Adrenal gland (tissue), 12 donors: Measurements from ENCODE around the gene SIAH3. TPM values are rescaled to one million over a fixed set of nuclear protein-coding genes. Genes with fewer than 3 reads are reported as not detected.

Source experiments
- DNase-seq, 7 donors: peaks; one replicate each; pipeline ENCODE4 v3.0.0-alpha.2; 2019 to 2020
- H3K27ac ChIP-seq, 5 donors: fragments of 200-600 bp; sonication (generic) in 4 of 5; 1 replicate in 3 of 5; 2 replicates in 2 of 5; pipeline versions ENCODE4 v1.5.1 to v1.8.0; 2016 to 2020; ENCODE audit warnings: mild to moderate bottlenecking in 1 of 5
- H3K27me3 ChIP-seq: fragments of 200-600 bp; 2 replicates; pipeline ENCODE4 v1.8.0; 2021
- H3K36me3 ChIP-seq, 2 donors: fragments of 200-600 bp; replicated peaks in 1 of 2; 1 replicate in 1 of 2; 2 replicates in 1 of 2; pipeline versions ENCODE4 v1.5.1 to v1.8.0; 2018 to 2022
- H3K4me1 ChIP-seq, 2 donors: fragments of 200-600 bp; replicated peaks in 1 of 2; 1 replicate in 1 of 2; 2 replicates in 1 of 2; pipeline versions ENCODE4 v1.5.1 to v1.8.0; 2018 to 2021
- H3K4me3 ChIP-seq, 4 donors: fragments of 200-600 bp; sonication (generic) in 3 of 4; one replicate each; pipeline ENCODE4 v1.5.1; 2016 to 2018
- H3K9me3 ChIP-seq, 3 donors: fragments of 200-600 bp; sonication (generic) in 1 of 3; replicated peaks in 1 of 3; 1 replicate in 2 of 3; 2 replicates in 1 of 3; pipeline versions ENCODE4 v1.5.1 to v1.8.0; 2016 to 2021
- POLR2A ChIP-seq, 2 donors: fragments of 450-650 bp; IDR thresholded peaks; one replicate each; pipeline ENCODE4 v1.6.1; 2017; ENCODE audit warnings: antibody characterized with exemption in 2 of 2, mild to moderate bottlenecking in 2 of 2, moderate library complexity in 1 of 2
- WGBS, 4 donors: extraction: QIAGEN DNeasy Blood & Tissue Kit in 2 of 4; methylation state at CpG; one replicate each; pipeline versions ENCODE4 v1.1.5 to v1.1.7; 2013 to 2017; 5-methylcytosine and 5-hydroxymethylcytosine counted together
- intact Hi-C, 2 donors: fragments of 100-400 bp; cut with DNase I; formaldehyde crosslinking; loops; one replicate each; pipeline versions ENCODE4 v1.14.1 to v1.15.0; 2022 to 2023
- polyA plus RNA-seq, 3 donors: library from polyadenylated mRNA; stranded (reverse); fragments of 200-250 nt in 2 of 3; fragments of 350-450 nt in 1 of 3; fragmentation: Illumina TruSeq in 1 of 3; extraction: RNeasy Lipid Tissue Mini Kit (QIAGEN cat#74804) in 1 of 3; gene quantifications; one replicate each; pipeline ENCODE4 v1.2.3, GENCODE V29; 2013 to 2014
- small RNA-seq, 2 donors: library from RNA; depleted of rRNA; stranded (forward); fragments of <200 nt; gene quantifications; one replicate each; pipeline ENCODE3, GENCODE V24; 2016
- total RNA-seq, 9 donors: library from RNA; depleted of rRNA in 4 of 9; stranded (reverse); fragments of >200 nt in 4 of 9; fragments of 120-200 nt in 1 of 9; fragmentation: NEBNext Ultra II Directional in 1 of 9; extraction: Animal tissue kit (Norgen Biotek cat#: 25700) in 1 of 9; gene quantifications; one replicate each; pipeline versions ENCODE4 v1.1.0 to v1.2.4, GENCODE V29; 2013 to 2023
- TF ChIP-seq, protein P1 (sequence below), 6 experiments: fragments of 450-650 bp in 4 of 6; fragments of 200-600 bp in 2 of 6; sonication (generic) in 1 of 6; IDR thresholded peaks; 1 replicate in 5 of 6; 2 replicates in 1 of 6; pipeline versions ENCODE4 v1.5.1 to v1.8.0; 2016 to 2021; ENCODE audit warnings: antibody characterized with exemption in 6 of 6, mild to moderate bottlenecking in 2 of 6, moderate library complexity in 1 of 6
- donor health status: healthy with polysubstance abuse.
- donor health status: Bipolar disorder and iron deficiency.
- donor health status: DM: yes; HTN: yes; CAD: no.
- donor health status: DM: no; HTN: no; CAD: no.
- donor health status: DM: no; HTN: no; CAD: no.
- donor health status: DM: yes; HTN: yes; CAD: no.

Gene SIAH3
- total and polyA plus RNA-seq, 12 donors, result 0.03 to 0.64 (median 0.24) TPM

DNA sequence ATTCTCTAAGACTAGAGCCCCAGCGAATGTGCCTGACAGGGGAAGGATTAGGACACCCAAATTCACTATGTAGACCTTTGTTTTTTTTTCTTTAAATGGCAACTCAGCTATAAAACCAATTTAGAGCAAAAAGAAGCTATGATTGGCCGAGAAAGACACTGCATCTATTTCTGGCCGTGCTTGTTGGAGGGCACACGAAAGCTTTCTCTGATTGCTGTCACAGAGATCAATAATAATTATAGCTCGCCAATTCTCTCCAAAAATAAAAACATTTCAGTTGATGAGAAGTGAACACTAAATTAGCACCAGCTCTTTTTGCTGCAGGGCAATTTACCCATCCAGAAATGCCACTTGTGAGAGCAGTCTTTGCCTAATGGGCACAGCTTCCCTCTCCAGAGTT, 118.2 kb downstream of the SIAH3 start:
- intact Hi-C loops, result no loop called here
- Histone ChIP-seq H3K9me3 (no peaks in the 10 kb centered on the region), H3K27ac (no peak overlapping the region), H3K4me1 (no peaks in the 10 kb centered on the region), H3K36me3 (no peaks in the 10 kb centered on the region), H3K4me3 (no peak overlapping the region), H3K27me3 (no peaks in the 10 kb centered on the region)
- TF ChIP-seq POLR2A (IDR thresholded peaks at IDR 0.05), result no peak
- TF ChIP-seq, protein P1, sequence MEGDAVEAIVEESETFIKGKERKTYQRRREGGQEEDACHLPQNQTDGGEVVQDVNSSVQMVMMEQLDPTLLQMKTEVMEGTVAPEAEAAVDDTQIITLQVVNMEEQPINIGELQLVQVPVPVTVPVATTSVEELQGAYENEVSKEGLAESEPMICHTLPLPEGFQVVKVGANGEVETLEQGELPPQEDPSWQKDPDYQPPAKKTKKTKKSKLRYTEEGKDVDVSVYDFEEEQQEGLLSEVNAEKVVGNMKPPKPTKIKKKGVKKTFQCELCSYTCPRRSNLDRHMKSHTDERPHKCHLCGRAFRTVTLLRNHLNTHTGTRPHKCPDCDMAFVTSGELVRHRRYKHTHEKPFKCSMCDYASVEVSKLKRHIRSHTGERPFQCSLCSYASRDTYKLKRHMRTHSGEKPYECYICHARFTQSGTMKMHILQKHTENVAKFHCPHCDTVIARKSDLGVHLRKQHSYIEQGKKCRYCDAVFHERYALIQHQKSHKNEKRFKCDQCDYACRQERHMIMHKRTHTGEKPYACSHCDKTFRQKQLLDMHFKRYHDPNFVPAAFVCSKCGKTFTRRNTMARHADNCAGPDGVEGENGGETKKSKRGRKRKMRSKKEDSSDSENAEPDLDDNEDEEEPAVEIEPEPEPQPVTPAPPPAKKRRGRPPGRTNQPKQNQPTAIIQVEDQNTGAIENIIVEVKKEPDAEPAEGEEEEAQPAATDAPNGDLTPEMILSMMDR (IDR thresholded peaks at IDR 0.05), result no peak
- 67 to 83% (median 76%) methylated on average over 5 of the region's 5 CpGs for whole genome bisulfite sequencing, 4 donors
- DNase-seq, result no peak

DNA sequence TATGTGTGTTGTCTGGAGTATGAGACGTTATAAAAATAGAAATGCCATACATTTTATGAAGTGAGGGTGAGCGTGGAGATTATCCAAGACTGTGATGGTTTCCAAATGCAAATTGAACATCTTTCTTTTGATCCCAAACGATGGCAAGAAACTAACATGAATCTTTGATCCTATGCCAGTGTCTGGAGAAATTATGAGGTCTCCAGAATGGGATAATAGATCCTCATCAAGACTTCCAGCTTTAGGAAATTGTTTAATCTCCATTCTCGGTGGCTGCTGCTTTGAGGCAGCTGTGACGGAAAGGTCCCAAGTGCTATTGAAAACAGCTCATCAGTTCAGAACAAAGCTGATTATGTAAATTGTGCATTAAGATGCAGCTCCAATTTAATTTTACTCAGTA, 118.6 kb downstream of the SIAH3 start:
- DNase-seq, result no peak
- Histone ChIP-seq H3K27ac (no peak overlapping the region), H3K4me1 (no peaks in the 10 kb centered on the region), H3K9me3 (no peaks in the 10 kb centered on the region), H3K27me3 (no peaks in the 10 kb centered on the region), H3K36me3 (no peaks in the 10 kb centered on the region), H3K4me3 (no peak overlapping the region)
- TF ChIP-seq, protein P1 (IDR thresholded peaks at IDR 0.05), result no peak
- no peak for TF ChIP-seq POLR2A (IDR thresholded peaks at IDR 0.05)
- intact Hi-C loops, result no loop called here
- WGBS, 4 donors, result 47 to 62% (median 56%) methylated on average over 5 of the region's 5 CpGs

DNA sequence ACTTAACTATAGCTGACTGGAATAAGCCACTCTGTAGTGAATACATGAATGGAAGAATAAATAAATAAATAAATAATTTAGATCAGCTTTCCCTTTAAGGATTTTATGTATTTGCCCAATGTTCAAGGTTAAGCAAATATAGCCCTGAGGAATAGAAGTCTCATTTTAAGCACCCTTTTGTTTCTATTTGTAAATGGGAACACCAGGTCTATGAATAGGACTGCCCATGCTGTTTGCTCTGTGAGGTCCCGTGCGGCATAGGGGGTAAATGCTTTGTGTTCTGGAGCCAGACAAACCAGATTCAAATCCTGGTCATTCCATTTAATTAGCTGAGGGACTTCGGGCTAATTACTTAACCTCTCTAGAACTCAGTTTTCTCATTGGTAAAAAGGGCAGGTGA, 120.1 kb downstream of the SIAH3 start:
- 84 to 91% (median 88%) methylated on average over 3 of the region's 3 CpGs for WGBS, 4 donors
- intact Hi-C loops, result no loop called here
- TF ChIP-seq, protein P1 (IDR thresholded peaks at IDR 0.05), result no peak
- no peak for TF ChIP-seq POLR2A (IDR thresholded peaks at IDR 0.05)

DNA sequence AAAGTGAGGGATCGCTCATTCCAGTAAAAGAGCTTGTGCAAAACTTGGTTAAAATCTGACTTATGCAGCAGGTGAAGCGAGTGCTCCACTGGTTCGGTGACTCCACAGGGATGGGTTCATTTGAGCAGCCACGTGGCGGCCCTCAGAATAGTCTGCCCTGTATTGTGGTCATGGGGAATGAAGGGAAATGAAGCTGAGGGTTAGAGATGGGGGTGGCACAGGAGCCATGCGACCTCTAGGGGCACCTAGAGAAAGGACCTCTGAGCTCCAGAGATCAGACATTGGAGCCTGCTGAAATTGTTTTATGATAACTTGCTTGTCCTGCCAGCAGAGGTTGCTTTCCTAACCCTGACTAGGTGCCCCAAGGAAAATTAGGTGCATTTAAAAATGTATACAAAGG, 122.8 kb downstream of the SIAH3 start:
- Histone ChIP-seq H3K36me3 (no peaks in the 10 kb centered on the region), H3K9me3 (no peaks in the 10 kb centered on the region), H3K27ac (no peak overlapping the region), H3K4me3 (no peak overlapping the region), H3K27me3 (no peaks in the 10 kb centered on the region), H3K4me1 (no peaks in the 10 kb centered on the region)
- no peak for DNase-seq
- intact Hi-C loops, result no loop called here
- TF ChIP-seq, protein P1 (IDR thresholded peaks at IDR 0.05), result no peak
- TF ChIP-seq POLR2A (IDR thresholded peaks at IDR 0.05), result no peak
- 70 to 86% (median 75%) methylated on average over 6 of the region's 6 CpGs for WGBS, 4 donors

More for the DNA sequence above, 120.1 kb downstream of the SIAH3 start:
- no peaks in the 10 kb centered on the region for H3K36me3 ChIP-seq
- H3K27me3 ChIP-seq, result no peaks in the 10 kb centered on the region
- H3K4me3 ChIP-seq, result no peak overlapping the region
- H3K4me1 ChIP-seq, result no peaks in the 10 kb centered on the region
- no peak for DNase-seq
- no peak overlapping the region for H3K27ac ChIP-seq
- H3K9me3 ChIP-seq, result no peaks in the 10 kb centered on the region

Small RNAs within 50 kb of the gene (small RNA-seq; reads per million reads assigned to genes)
- gene RF00017, result 0 reads per million in 2 donors

Other genes with a start within 250 kb of the SIAH3 start
- under 1 TPM in 1 of 9 donors, not detected in 8; 0.06 TPM for gene ERICH6B, start 236.0 kb downstream of the SIAH3 start, total RNA-seq
- gene ERICH6B, start 236.0 kb downstream of the SIAH3 start, polyA plus RNA-seq, result not detected
- gene CBY2, start 149.4 kb downstream of the SIAH3 start, total RNA-seq, result not detected
- gene CBY2, start 149.4 kb downstream of the SIAH3 start, polyA plus RNA-seq, result not detected
- 10 to 100 TPM; 11.2 to 43.9 (median 24.0) TPM for gene ZC3H13, start 201.0 kb upstream of the SIAH3 start, total RNA-seq
- gene ZC3H13, start 201.0 kb upstream of the SIAH3 start, polyA plus RNA-seq, result 10 to 100 TPM; 12.2 to 31.8 (median 25.0) TPM